K562 (cell line): Measurements from ENCODE around the gene HDAC9. TPM values are rescaled to one million over a fixed set of nuclear protein-coding genes. Genes with fewer than 3 reads are reported as not detected.

Source experiments
- ATAC-seq: fragments of 200-7000 bp; cut with Tn5 transposase; 3 replicates; pipeline ENCODE4 v1.9.1; 2020; ENCODE audit warnings: moderate library complexity
- BruUV-seq: library from RNA; stranded (reverse); fragments of 400-500 nt; replicated peaks from 2 replicates; lab custom pipeline; 2021; lab: Mats Ljungman, UMichigan
- CTCF ChIA-PET: fragments of 300-600 bp; formaldehyde crosslinking; extraction: SDS; loops from one replicate; lab custom pipeline; 2021; ENCODE audit warnings: low intra/inter-chr PET ratio; lab: Yijun Ruan, JAX
- POLR2A ChIA-PET: fragments of 300-600, 350-650 bp; sonication (Branson Sonifier 250); formaldehyde crosslinking; extraction: SDS; loops from one replicate; lab custom pipeline; 2021; ENCODE audit warnings: antibody characterized with exemption, inconsistent platforms; lab: Yijun Ruan, JAX
- DNase-seq, 4 experiments: peaks; one replicate each; pipeline versions ENCODE4 v3.0.0 to v3.0.0-alpha.2; 2011 to 2018; ENCODE audit warnings: low spot score in 3 of 4, mixed read lengths in 3 of 4; ENCODE audit errors: extremely low read depth in 1 of 4
- FAIRE-seq: peaks from 2 replicates; lab custom pipeline; 2011; peaks lifted over from hg19 to GRCh38; lab: Jason Lieb, UNC
- H2AFZ ChIP-seq: 2 replicates; pipeline ENCODE4 v1.6.0; 2011; ENCODE audit warnings: low read depth, low read length, control low read depth, inconsistent platforms
- H3K27ac ChIP-seq: fragments of 200-600 bp; 3 replicates; pipeline ENCODE4 v1.8.0; 2011; ENCODE audit warnings: low read depth, mild to moderate bottlenecking, control low read depth, inconsistent platforms, low read length, moderate library complexity, mixed read lengths; ENCODE audit errors: extremely low read depth
- H3K27me3 ChIP-seq, 2 experiments: fragments of 300-600 bp in 1 of 2; 2 replicates in 1 of 2; 3 replicates in 1 of 2; pipeline versions ENCODE4 v1.6.0 to v1.8.0; 2011; ENCODE audit warnings: inconsistent platforms in 2 of 2, low read length in 2 of 2, mild to moderate bottlenecking in 1 of 2, mixed read lengths in 1 of 2, moderate library complexity in 1 of 2; ENCODE audit not compliant: control insufficient read depth in 2 of 2, insufficient read depth in 2 of 2
- H3K36me3 ChIP-seq: fragments of 300-600 bp; 3 replicates; pipeline ENCODE4 v1.8.0; 2011; ENCODE audit warnings: mild to moderate bottlenecking, low read length, inconsistent platforms; ENCODE audit not compliant: control insufficient read depth, insufficient read depth
- H3K4me1 ChIP-seq, 2 experiments: fragments of 200-600 bp in 1 of 2; replicated peaks in 1 of 2; 2 replicates in 1 of 2; 3 replicates in 1 of 2; pipeline versions ENCODE4 v1.5.1 to v1.8.0; 2011; ENCODE audit warnings: inconsistent platforms in 2 of 2, low read length in 2 of 2, mild to moderate bottlenecking in 1 of 2, mixed read lengths in 1 of 2, moderate library complexity in 1 of 2; ENCODE audit not compliant: control insufficient read depth in 2 of 2, insufficient read depth in 2 of 2
- H3K4me2 ChIP-seq: 2 replicates; pipeline ENCODE4 v1.6.1; 2011; ENCODE audit warnings: low read length, control low read depth, inconsistent platforms, mixed read lengths; ENCODE audit not compliant: insufficient read depth
- H3K4me3 ChIP-seq: fragments of 200-600 bp; sonication (generic), shearing (Covaris generic); 2 replicates; pipeline ENCODE4 v1.5.1; 2016; ENCODE audit warnings: control low read depth, inconsistent platforms
- H3K79me2 ChIP-seq: fragments of 200-600 bp; 3 replicates; pipeline ENCODE4 v1.8.0; 2011; ENCODE audit warnings: low read length, inconsistent platforms; ENCODE audit not compliant: control insufficient read depth, insufficient read depth
- H3K9ac ChIP-seq, 2 experiments: 2 replicates each; pipeline versions ENCODE4 v1.6.0 to v1.6.1; 2011; ENCODE audit warnings: low read depth in 2 of 2, low read length in 2 of 2, control low read depth in 1 of 2, inconsistent platforms in 1 of 2, mild to moderate bottlenecking in 1 of 2, mixed read lengths in 1 of 2; ENCODE audit not compliant: insufficient read depth in 1 of 2
- H3K9me1 ChIP-seq: one replicate; pipeline ENCODE4 v1.6.0; 2011; ENCODE audit warnings: inconsistent platforms, mild to moderate bottlenecking, low read length, moderate library complexity; ENCODE audit not compliant: control insufficient read depth, insufficient read depth
- H3K9me3 ChIP-seq: replicated peaks from 2 replicates; pipeline ENCODE4 v1.5.1; 2011; ENCODE audit warnings: low read depth, low read length, inconsistent platforms; ENCODE audit not compliant: control insufficient read depth, insufficient read depth
- H4K20me1 ChIP-seq: replicated peaks from 2 replicates; pipeline ENCODE4 v1.6.1; 2011; ENCODE audit warnings: low read length, inconsistent platforms, mixed read lengths; ENCODE audit not compliant: control insufficient read depth, insufficient read depth
- BRD9 ChIP-seq: fragments of 450-650 bp; IDR thresholded peaks from 2 replicates; pipeline ENCODE4 v1.6.1; 2018; ENCODE audit warnings: low read depth; ENCODE audit not compliant: partially characterized antibody
- TSHZ1 ChIP-seq: fragments of 250-450 bp; sonication (Bioruptor Pico); IDR thresholded peaks from 2 replicates; pipeline ENCODE4 v1.4.0; 2020; ENCODE audit warnings: mild to moderate bottlenecking, moderate library complexity
- XRCC4 ChIP-seq: IDR thresholded peaks from one replicate; pipeline ENCODE4 v1.6.1; 2011; ENCODE audit not compliant: insufficient read depth, insufficient read length; ENCODE audit errors: extremely low read depth
- ZNF644 ChIP-seq: fragments of 200-800 bp; sonication (Bioruptor generic); IDR thresholded peaks from 2 replicates; pipeline ENCODE4 v1.6.1; 2016; ENCODE audit warnings: low read depth, missing genetic modification characterization, missing compliant biosample characterization
- WGBS: fragments of 100-300 bp; shearing (Covaris generic); methylation state at CpG from one replicate; pipeline ENCODE4 v1.1.6; 2016; ENCODE audit warnings: low coverage, mixed read lengths; ENCODE audit not compliant: insufficient coverage; ENCODE audit errors: missing lambda C conversion rate; 5-methylcytosine and 5-hydroxymethylcytosine counted together
- in situ Hi-C: fragments of 300-500 bp; cut with MboI; formaldehyde crosslinking; loops from 4 replicates; pipeline ENCODE4 v1.15.0; 2018; ENCODE audit warnings: inconsistent platforms, mixed read lengths
- intact Hi-C: fragments of 100-400 bp; cut with micrococcal nuclease; formaldehyde crosslinking; loops from 2 replicates; pipeline ENCODE4 v1.14.2; 2022
- polyA plus RNA-seq, 8 experiments: library from polyadenylated mRNA; depleted of rRNA in 4 of 8; stranded (reverse) in 5 of 8; unstranded in 3 of 8; fragments of >200 nt; fragmentation: Nextera tagmentation in 2 of 8; fragmentation: Illumina TruSeq in 1 of 8; extraction: Ambion mirVana in 2 of 8; extraction: Trizol in 1 of 8; gene quantifications; 2 replicates each; pipeline versions ENCODE4 v1.2.1 to v1.2.3, GENCODE V29; 2011 to 2014; ENCODE audit warnings: inconsistent platforms in 1 of 8, missing spikeins in 1 of 8
- total RNA-seq, 7 experiments: library from RNA; depleted of rRNA in 6 of 7; stranded (reverse); fragments of >200 nt in 6 of 7; fragmentation: Illumina TruSeq in 2 of 7; extraction: Trizol in 2 of 7; gene quantifications; 2 replicates each; pipeline versions ENCODE4 v1.2.1 to v1.2.3, GENCODE V29; 2011 to 2021; ENCODE audit warnings: low replicate concordance in 1 of 7

Gene HDAC9
- total and polyA plus RNA-seq, 9 of the 15 experiments (the other 6 are each of a cell fraction or from before 2014, with no cell fraction given) = 0.08 to 0.91 (median 0.33) TPM

GRCh38 chr7:18861514-18862118 lies 366.1 kb downstream of the HDAC9 start:
- Histone ChIP-seq H4K20me1 (no peaks in the 10 kb centered on the region), H3K27me3 (no peaks in the 10 kb centered on the region), H3K9ac (no peak overlapping the region), H3K9me1 (no peaks in the 10 kb centered on the region), H3K79me2 (no peaks in the 10 kb centered on the region), H3K36me3 (no peaks in the 10 kb centered on the region), H2AFZ (no peak overlapping the region), H3K4me3 (no peak overlapping the region), H3K4me2 (no peak overlapping the region), H3K9me3 (peaks cover 2% of the 10 kb centered on the region; the same call in 1 of the 2 replicates), H3K27ac (no peak overlapping the region), H3K4me1 (no peaks in the 10 kb centered on the region)
- DNase-seq (no peak), FAIRE-seq (no peak), ATAC-seq (no peak)
- ChIA-PET CTCF (no interaction called here), POLR2A (no interaction called here)
- intact Hi-C loops (no loop called here), in situ Hi-C loops (no loop called here)
- WGBS = 0% methylated on average over 4 of the region's 4 CpGs
- TF ChIP-seq TSHZ1 (CRISPR knock-in tag) (no peak), BRD9 (no peak), ZNF644 (no peak), XRCC4 (no peak)
- BruUV-seq = no TSS peak
